GM12892 (cell line): ENCODE measurements around the gene UCHL1.

Experiments used
- DNase-seq: peaks from one replicate; pipeline ENCODE4 v3.0.0; 2011; ENCODE audit not compliant: insufficient read length
- FAIRE-seq: peaks from 2 replicates; lab custom pipeline; 2011; peaks lifted over from hg19 to GRCh38; lab: Jason Lieb, UNC
- POLR2A ChIP-seq: IDR thresholded peaks from 2 replicates; pipeline ENCODE4 v1.6.1; 2011; ENCODE audit warnings: low read depth, low read length, control low read depth
- POLR2AphosphoS5 ChIP-seq: IDR thresholded peaks from 2 replicates; pipeline ENCODE4 v1.6.1; 2011; ENCODE audit warnings: low read depth, low read length, control low read depth
- TAF1 ChIP-seq: IDR thresholded peaks from 2 replicates; pipeline ENCODE4 v1.6.1; 2011; ENCODE audit warnings: low read depth, mild to moderate bottlenecking, control low read depth, low read length, borderline replicate concordance

UCHL1 gene

GRCh38 chr4:41280010-41280409, 23.3 kb downstream of the UCHL1 start:
- FAIRE-seq: no peak
- no peak for TF ChIP-seq POLR2AphosphoS5
- TF ChIP-seq TAF1: no peak
- TF ChIP-seq POLR2A: no peak

GRCh38 chr4:41281038-41281634, 24.4 kb downstream of the UCHL1 start:
- DNase-seq (peak; percentile 31), FAIRE-seq (peak; percentile 99)
- TF ChIP-seq POLR2A (no peak), POLR2AphosphoS5 (no peak), TAF1 (no peak)

More at GRCh38 chr4:41280010-41280409, 23.3 kb downstream of the UCHL1 start:
- DNase-seq: no peak

GRCh38 chr4:41282366-41282765, 25.6 kb downstream of the UCHL1 start:
- no peak for DNase-seq
- no peak for FAIRE-seq
- TF ChIP-seq POLR2A (no peak), POLR2AphosphoS5 (no peak), TAF1 (no peak)

DNA sequence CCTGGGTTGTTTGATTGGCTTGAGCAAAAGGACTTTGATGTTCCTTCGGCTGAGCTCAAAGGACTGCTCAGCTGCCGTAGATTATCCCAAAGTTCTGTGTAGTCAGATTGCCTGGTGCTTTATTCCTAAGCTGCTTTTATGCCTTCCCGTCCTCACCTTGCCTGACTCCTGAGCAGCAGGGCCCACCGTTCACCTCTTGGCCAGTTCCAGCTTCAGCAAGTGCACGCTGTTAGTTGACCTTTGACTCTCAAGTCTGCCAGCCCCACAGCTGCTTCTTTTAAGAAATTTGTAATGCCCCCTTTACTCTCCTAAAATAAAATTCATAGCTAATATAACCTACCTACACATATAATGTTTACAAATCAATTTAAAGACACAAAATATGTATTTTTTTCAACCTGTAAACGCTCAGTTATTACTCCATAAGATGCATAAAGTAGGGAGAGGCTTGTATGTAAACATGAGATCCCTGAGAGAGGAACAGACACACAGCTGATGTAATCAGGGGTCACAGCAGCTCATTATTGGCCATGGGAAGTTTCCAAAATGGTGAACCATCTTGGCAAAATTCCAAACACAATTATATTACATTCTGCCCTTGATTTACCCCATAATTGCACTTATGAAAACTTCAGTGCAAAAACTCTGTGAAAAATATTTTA, 28.6 kb downstream of the UCHL1 start:
- TF ChIP-seq POLR2AphosphoS5 (no peak), TAF1 (no peak), POLR2A (no peak)
- FAIRE-seq (no peak), DNase-seq (no peak)

- FAIRE-seq (no peak), DNase-seq (no peak)
- TF ChIP-seq POLR2A: no peak
Observed at GRCh38 chr4:41285864-41286235, 29.1 kb downstream of the UCHL1 start.

GRCh38 chr4:41287005-41287404, 30.3 kb downstream of the UCHL1 start:
- FAIRE-seq (no peak), DNase-seq (no peak)
- TF ChIP-seq TAF1 (no peak), POLR2A (no peak), POLR2AphosphoS5 (no peak)

GRCh38 chr4:41287852-41288251, 31.1 kb downstream of the UCHL1 start:
- TF ChIP-seq POLR2AphosphoS5: no peak
- no peak for TF ChIP-seq TAF1
- TF ChIP-seq POLR2A: no peak
- FAIRE-seq (no peak), DNase-seq (no peak)

DNA sequence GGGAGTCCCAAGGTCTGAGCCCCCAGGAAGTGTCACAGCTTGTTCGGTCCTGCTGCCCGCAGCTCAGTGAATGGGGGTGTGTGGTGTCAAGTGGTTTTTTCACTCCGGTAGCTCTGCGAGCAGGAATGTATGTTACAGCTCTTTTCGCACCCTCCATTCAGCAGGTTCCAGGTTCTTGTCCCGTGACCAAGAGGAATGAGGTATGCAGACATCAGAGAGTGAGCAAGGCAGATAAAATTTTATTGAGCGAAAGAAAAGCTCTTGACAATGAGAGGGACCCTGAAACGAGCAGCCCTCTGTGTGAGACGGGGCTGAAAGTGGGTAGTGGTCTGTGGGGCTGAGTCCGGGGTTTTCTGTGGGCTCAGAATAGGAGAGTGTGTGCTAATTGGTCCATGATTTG, 31.5 kb downstream of the UCHL1 start:
- DNase-seq (no peak), FAIRE-seq (no peak)
- TF ChIP-seq POLR2AphosphoS5 (no peak), TAF1 (no peak), POLR2A (no peak)

DNA sequence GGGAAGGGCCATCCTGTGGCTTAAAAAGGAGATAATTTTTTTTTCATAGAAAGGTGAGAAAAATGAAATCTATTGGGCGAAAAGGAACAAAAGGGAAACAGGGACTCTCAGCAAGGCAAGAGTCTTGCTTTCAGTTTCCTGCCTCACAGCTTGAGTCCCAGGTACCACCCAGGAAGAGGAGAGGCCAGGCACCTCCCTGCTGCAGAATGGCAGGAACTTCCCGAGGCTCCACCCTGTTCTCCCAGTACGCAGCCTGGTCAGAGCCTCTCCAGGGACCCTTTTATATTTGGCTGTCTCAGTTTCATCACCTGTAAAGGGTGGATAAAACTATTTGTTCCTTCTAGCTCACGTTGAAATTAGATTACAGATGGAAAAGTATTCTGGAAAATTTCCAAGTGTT, 33.8 kb downstream of the UCHL1 start:
- no peak for FAIRE-seq
- TF ChIP-seq TAF1 (no peak), POLR2A (no peak), POLR2AphosphoS5 (no peak)
- no peak for DNase-seq

DNA sequence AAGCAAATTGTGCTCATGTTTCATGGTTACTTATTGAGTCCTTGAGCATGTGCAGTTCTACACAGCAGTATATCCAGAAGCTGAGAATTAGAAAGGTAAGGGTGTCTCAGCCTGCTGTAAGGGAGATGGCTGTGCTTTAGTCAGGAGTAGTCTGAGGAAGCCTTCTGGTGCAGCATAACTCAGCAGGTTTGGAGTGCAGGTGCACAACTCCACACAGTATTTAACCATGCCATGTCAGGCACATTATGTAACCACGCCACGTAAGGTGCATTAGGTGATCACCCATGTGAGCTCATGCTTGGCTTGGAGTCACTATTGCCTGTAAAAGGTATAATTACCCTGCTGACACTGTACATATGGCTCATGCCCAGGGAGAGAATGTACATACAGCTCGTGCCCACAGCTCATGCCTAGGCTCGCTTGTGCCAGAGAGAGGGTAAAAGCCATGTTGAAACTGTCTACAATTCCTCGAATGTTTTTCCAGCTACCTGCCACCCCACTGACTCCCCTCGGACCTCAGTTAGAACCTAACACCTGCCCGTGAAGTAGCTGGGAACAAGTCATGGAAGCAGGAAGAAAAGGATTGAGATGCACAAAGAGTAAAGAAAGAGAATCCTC, 37.8 kb downstream of the UCHL1 start:
- TF ChIP-seq TAF1: no peak
- TF ChIP-seq POLR2A: no peak
- TF ChIP-seq POLR2AphosphoS5: no peak
- DNase-seq: no peak

GRCh38 chr4:41296995-41297394, 40.3 kb downstream of the UCHL1 start:
- DNase-seq (no peak), FAIRE-seq (no peak)
- TF ChIP-seq POLR2AphosphoS5 (no peak), POLR2A (no peak), TAF1 (no peak)

More for the DNA sequence above, 37.8 kb downstream of the UCHL1 start:
- no peak for FAIRE-seq

- FAIRE-seq: no peak
Observed at GRCh38 chr4:41297832-41298231, 41.1 kb downstream of the UCHL1 start.

More at GRCh38 chr4:41297832-41298231, 41.1 kb downstream of the UCHL1 start:
- TF ChIP-seq POLR2AphosphoS5: no peak
- no peak for TF ChIP-seq TAF1
- TF ChIP-seq POLR2A: no peak
- DNase-seq: no peak
